CD14-positive monocyte (primary cell): ENCODE measurements around the gene TFPI. TPM values are rescaled to one million over a fixed set of nuclear protein-coding genes. Genes with fewer than 3 reads are reported as not detected.

Experiments
- DNase-seq, 3 donors: peaks; one replicate each; pipeline ENCODE4 v3.0.0-alpha.2; 2011 to 2022
- H2AFZ ChIP-seq: 2 replicates; pipeline ENCODE4 v1.6.0; 2012; ENCODE audit warnings: mild to moderate bottlenecking, low read depth, low read length, inconsistent platforms; ENCODE audit not compliant: insufficient read depth, poor library complexity, severe bottlenecking
- H3K27ac ChIP-seq, 2 donors: 1 replicate in 1 of 2; 2 replicates in 1 of 2; pipeline ENCODE4 v1.5.1; 2012 to 2013; ENCODE audit warnings: low read length in 2 of 2, control low read depth in 1 of 2, inconsistent platforms in 1 of 2, low read depth in 1 of 2, mild to moderate bottlenecking in 1 of 2
- H3K27me3 ChIP-seq, 2 donors: one replicate each; pipeline versions ENCODE4 v1.6.0 to v1.6.1; 2011 to 2013; ENCODE audit warnings: low read length in 2 of 2; ENCODE audit not compliant: control insufficient read depth in 2 of 2, insufficient read depth in 2 of 2
- H3K36me3 ChIP-seq, 2 donors: replicated peaks in 1 of 2; 1 replicate in 1 of 2; 2 replicates in 1 of 2; pipeline versions ENCODE4 v1.5.1 to v1.6.1; 2012 to 2013; ENCODE audit warnings: low read length in 2 of 2, control low read depth in 1 of 2, inconsistent platforms in 1 of 2, mild to moderate bottlenecking in 1 of 2; ENCODE audit not compliant: insufficient read depth in 2 of 2, control insufficient read depth in 1 of 2
- H3K4me1 ChIP-seq, 2 donors: 1 replicate in 1 of 2; 2 replicates in 1 of 2; pipeline versions ENCODE4 v1.5.1 to v1.6.1; 2012 to 2013; ENCODE audit warnings: low read length in 2 of 2, control low read depth in 1 of 2, inconsistent platforms in 1 of 2, mild to moderate bottlenecking in 1 of 2, moderate library complexity in 1 of 2; ENCODE audit not compliant: insufficient read depth in 2 of 2, control insufficient read depth in 1 of 2
- H3K4me2 ChIP-seq: replicated peaks from 2 replicates; pipeline ENCODE3; 2012; ENCODE audit warnings: low read length, moderate library complexity, mild to moderate bottlenecking; ENCODE audit not compliant: poor library complexity, severe bottlenecking; ENCODE audit errors: extremely low read depth
- H3K4me3 ChIP-seq, 3 experiments: fragments of 200-600 bp in 1 of 3; sonication (generic) in 1 of 3; replicated peaks in 1 of 3; 1 replicate in 2 of 3; 2 replicates in 1 of 3; pipeline ENCODE4 v1.5.1; 2011 to 2013; ENCODE audit warnings: low read length in 3 of 3, mild to moderate bottlenecking in 3 of 3, control low read depth in 2 of 3, low read depth in 2 of 3, inconsistent platforms in 1 of 3, moderate library complexity in 1 of 3
- H3K79me2 ChIP-seq: 2 replicates; pipeline ENCODE4 v1.6.0; 2012; ENCODE audit warnings: mild to moderate bottlenecking, control low read depth, inconsistent platforms, low read length, moderate library complexity; ENCODE audit not compliant: insufficient read depth
- H3K9ac ChIP-seq: 2 replicates; pipeline ENCODE4 v1.6.0; 2017; ENCODE audit warnings: low read length, mild to moderate bottlenecking; ENCODE audit not compliant: insufficient read depth, poor library complexity, severe bottlenecking
- H3K9me3 ChIP-seq, 2 donors: replicated peaks in 1 of 2; 1 replicate in 1 of 2; 2 replicates in 1 of 2; pipeline versions ENCODE4 v1.5.1 to v1.6.1; 2012 to 2013; ENCODE audit warnings: low read length in 2 of 2, control low read depth in 1 of 2; ENCODE audit not compliant: control insufficient read depth in 1 of 2, insufficient read depth in 1 of 2
- H4K20me1 ChIP-seq: 2 replicates; pipeline ENCODE4 v1.6.0; 2012; ENCODE audit warnings: mild to moderate bottlenecking, low read length, control low read depth, moderate library complexity; ENCODE audit not compliant: insufficient read depth
- H3K27ac Mint-ChIP-seq, 7 donors: one replicate each; pipeline ENCODE4 v1.8.0; 2020; ENCODE audit warnings: mild to moderate bottlenecking in 7 of 7, mixed read lengths in 7 of 7, moderate library complexity in 6 of 7, inconsistent platforms in 2 of 7
- H3K27me3 Mint-ChIP-seq, 3 donors: one replicate each; pipeline ENCODE4 v1.8.0; 2021 to 2022; ENCODE audit warnings: low read depth in 3 of 3, mild to moderate bottlenecking in 3 of 3, mixed read lengths in 3 of 3, moderate library complexity in 3 of 3, inconsistent platforms in 1 of 3
- H3K36me3 Mint-ChIP-seq, 2 donors: one replicate each; pipeline ENCODE4 v1.8.0; 2020; ENCODE audit warnings: mixed read lengths in 2 of 2, inconsistent platforms in 1 of 2, mild to moderate bottlenecking in 1 of 2
- H3K4me1 Mint-ChIP-seq: one replicate; pipeline ENCODE4 v1.8.0; 2020; ENCODE audit warnings: mild to moderate bottlenecking, mixed read lengths
- H3K4me3 Mint-ChIP-seq, 2 donors: one replicate each; pipeline ENCODE4 v1.8.0; 2020; ENCODE audit warnings: mild to moderate bottlenecking in 2 of 2, mixed read lengths in 2 of 2, moderate library complexity in 1 of 2
- H3K9me3 Mint-ChIP-seq, 7 donors: one replicate each; pipeline ENCODE4 v1.8.0; 2020 to 2022; ENCODE audit warnings: mixed read lengths in 7 of 7, mild to moderate bottlenecking in 6 of 7, moderate library complexity in 6 of 7, inconsistent platforms in 2 of 7
- CTCF ChIP-seq: fragments of 200-600 bp; IDR thresholded peaks from one replicate; pipeline ENCODE4 v1.8.0; 2022; ENCODE audit warnings: antibody characterized with exemption, mild to moderate bottlenecking
- WGBS: methylation state at CpG from one replicate; pipeline ENCODE4 v1.1.5; 2013; ENCODE audit warnings: missing lambda C conversion rate; ENCODE audit not compliant: insufficient coverage; 5-methylcytosine and 5-hydroxymethylcytosine counted together
- intact Hi-C, 2 donors: fragments of 100-400 bp; cut with micrococcal nuclease; formaldehyde crosslinking; loops; one replicate each; pipeline versions ENCODE4 v1.15.0 to v1.15.1; 2023
- polyA plus RNA-seq, 3 donors: library from polyadenylated mRNA; depleted of rRNA in 1 of 3; unstranded in 2 of 3; stranded (reverse) in 1 of 3; fragments of 300-500 nt in 2 of 3; fragments of >200 nt in 1 of 3; fragmentation: Illumina TruSeq in 2 of 3; gene quantifications; 1 replicate in 2 of 3; 2 replicates in 1 of 3; pipeline ENCODE4 v1.2.3, GENCODE V29; 2012 to 2021

Gene TFPI
- polyA plus RNA-seq, 3 donors, result 0.46 TPM; not detected in 2

- H3K36me3 Mint-ChIP-seq, result no peaks in the 10 kb centered on the region
- intact Hi-C loops, result no loop called here
- peaks cover 0 to 4% (median 0%) of the 10 kb centered on the region in 7 donors for H3K9me3 Mint-ChIP-seq
- H3K27me3 Mint-ChIP-seq, result no peaks in the 10 kb centered on the region
- Histone ChIP-seq H3K36me3 (no peaks in the 10 kb centered on the region), H2AFZ (no peak overlapping the region), H3K27ac (peak overlapping the region in 1 of 2 donors; percentile 45), H3K27me3 (no peaks in the 10 kb centered on the region), H3K79me2 (no peaks in the 10 kb centered on the region), H3K4me1 (peaks cover 13 to 18% of the 10 kb centered on the region in 2 donors), H3K9ac (no peak overlapping the region), H3K9me3 (no peaks in the 10 kb centered on the region), H4K20me1 (no peaks in the 10 kb centered on the region), H3K4me2 (no peak overlapping the region), H3K4me3 (no peak overlapping the region)
- DNase-seq, result peak; percentile 53 to 72 (median 60)
- H3K4me1 Mint-ChIP-seq, result peaks cover 11% of the 10 kb centered on the region
- peak overlapping the region; percentile 53 to 87 (median 66) for H3K27ac Mint-ChIP-seq
- TF ChIP-seq CTCF, result no peak
- no peak overlapping the region for H3K4me3 Mint-ChIP-seq
- 0% methylated on average over 1 of the region's 2 CpGs for WGBS
Measured at GRCh38 chr2:187475499-187476248, 78.6 kb downstream of the TFPI start.

GRCh38 chr2:187470698-187471097, 83.5 kb downstream of the TFPI start:
- WGBS, result no CpG with 5 or more reads among the region's 2 CpGs
- no peaks in the 10 kb centered on the region for H3K27me3 ChIP-seq
- no peak for DNase-seq
- TF ChIP-seq CTCF, result no peak
- Mint-ChIP-seq H3K9me3 (no peaks in the 10 kb centered on the region), H3K27ac (no peak overlapping the region), H3K36me3 (no peaks in the 10 kb centered on the region), H3K27me3 (no peaks in the 10 kb centered on the region), H3K4me3 (no peak overlapping the region), H3K4me1 (peaks cover 5% of the 10 kb centered on the region)
- H3K36me3 ChIP-seq, result no peaks in the 10 kb centered on the region
- H3K9ac ChIP-seq, result no peak overlapping the region
- H4K20me1 ChIP-seq, result no peaks in the 10 kb centered on the region
- no peak overlapping the region for H3K4me2 ChIP-seq
- intact Hi-C loops, result no loop called here
- H3K27ac ChIP-seq, result no peak overlapping the region
- H3K4me3 ChIP-seq, result no peak overlapping the region
- H3K4me1 ChIP-seq, result peaks cover 6 to 9% of the 10 kb centered on the region in 2 donors
- no peaks in the 10 kb centered on the region for H3K79me2 ChIP-seq
- no peak overlapping the region for H2AFZ ChIP-seq
- no peaks in the 10 kb centered on the region for H3K9me3 ChIP-seq
